T-helper 1 cell (primary cell): ENCODE measurements around the gene METTL9.
"Not testable (repeated sequence)": the region's sequence is repeated elsewhere in the genome, so short reads cannot be mapped to it uniquely, and the experiment has no call there.

ENCODE experiments used
- DNase-seq, 5 donors: peaks; one replicate each; pipeline ENCODE4 v3.0.0-alpha.2; 2012 to 2020

The METTL9 gene

DNA sequence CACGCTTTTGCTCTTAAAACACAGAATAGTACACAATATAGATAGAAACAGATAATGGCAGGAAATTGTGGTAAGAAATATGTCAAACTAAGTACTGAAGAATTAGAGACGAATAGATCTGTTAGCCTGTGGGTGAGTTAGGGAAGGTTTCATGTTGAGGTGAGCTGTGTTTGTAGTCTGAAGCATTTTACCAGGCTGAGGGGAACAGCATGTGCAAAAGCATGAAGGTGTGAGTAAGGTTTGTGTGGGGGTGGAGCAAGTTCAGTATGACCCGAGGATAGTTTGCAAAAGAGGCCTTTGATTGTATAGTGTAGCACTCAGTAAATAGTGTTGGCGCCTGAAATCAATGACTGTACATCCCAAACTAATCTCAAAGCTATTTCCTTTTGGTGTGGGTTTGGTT lies 39.2 kb downstream of the METTL9 start:
- peak in 1 of 5 donors; percentile 30 for DNase-seq

DNA sequence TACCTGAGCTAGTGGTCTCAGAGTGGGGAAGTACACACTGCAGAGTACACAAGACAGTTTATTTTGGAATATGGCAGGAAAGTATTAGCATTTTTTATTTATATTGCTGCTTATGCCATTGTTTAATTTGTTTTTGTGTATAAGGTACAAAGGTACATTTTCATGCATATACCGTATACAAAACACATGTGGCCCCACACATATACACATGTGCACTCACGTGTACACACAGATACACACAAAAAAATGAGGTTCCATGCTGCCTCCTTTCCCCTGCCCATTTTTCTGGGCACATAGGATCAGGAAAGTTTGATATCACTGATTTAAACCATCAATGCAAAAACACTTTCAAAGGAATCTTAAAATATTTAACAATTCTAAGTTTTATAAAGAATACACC lies 40.1 kb downstream of the METTL9 start:
- no peak for DNase-seq

DNA sequence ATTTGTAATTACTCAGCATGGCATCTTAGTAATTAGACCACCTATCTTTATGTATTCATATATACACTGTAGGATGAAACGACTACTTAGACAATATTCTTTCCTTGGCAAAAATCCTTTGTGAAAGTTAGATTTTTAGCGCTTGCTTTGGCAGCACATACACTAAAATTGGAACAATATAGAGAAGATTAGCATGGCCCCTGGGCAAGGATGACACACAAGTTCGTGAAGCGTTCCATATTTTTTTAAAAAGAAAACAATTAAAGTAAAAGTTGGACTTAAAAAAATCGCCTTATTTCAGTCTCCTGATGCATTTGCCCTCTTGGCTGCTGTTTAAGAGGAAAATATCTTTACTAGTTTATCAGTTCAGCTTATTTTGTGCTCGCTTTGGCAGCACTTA lies 42.5 kb downstream of the METTL9 start:
- no peak for DNase-seq

DNA sequence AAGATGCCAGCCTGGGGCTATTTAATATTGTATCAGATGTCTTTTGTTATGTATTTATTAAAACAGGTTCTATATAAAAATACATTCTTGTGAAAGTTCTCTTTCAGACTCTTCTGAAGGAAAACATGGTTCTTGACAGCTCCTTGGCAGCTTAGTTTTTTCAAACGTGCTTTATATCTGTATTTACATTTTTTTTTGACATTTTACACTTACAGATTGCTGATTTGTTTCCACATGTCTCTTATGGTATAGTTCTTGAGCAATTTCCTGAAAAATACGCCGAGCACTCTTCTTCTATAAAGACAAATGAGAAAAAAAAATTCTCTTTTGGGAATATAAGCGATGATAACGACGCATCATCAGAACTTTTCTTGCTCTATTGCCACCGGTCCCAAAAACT lies 43.5 kb downstream of the METTL9 start:
- no peak for DNase-seq

DNA sequence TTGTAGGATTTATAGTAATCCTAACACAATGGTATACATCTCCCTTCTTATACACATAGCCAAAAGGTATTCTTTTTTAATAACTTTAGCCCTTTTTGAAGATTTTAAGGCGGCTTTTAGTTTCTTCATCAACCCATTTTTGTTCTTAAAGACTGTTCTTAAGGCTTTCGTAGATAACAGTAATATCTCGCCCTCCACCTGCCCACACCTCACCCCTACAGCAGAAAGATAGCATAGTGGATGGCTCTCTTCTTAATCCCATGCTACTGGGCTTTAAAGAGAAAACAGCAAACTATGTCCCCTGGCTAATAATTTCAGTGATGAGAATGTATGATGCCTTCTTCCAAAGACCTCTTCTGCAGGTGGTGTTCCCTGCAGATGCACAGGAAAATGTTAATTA lies 44.4 kb downstream of the METTL9 start:
- no peak for DNase-seq

DNA sequence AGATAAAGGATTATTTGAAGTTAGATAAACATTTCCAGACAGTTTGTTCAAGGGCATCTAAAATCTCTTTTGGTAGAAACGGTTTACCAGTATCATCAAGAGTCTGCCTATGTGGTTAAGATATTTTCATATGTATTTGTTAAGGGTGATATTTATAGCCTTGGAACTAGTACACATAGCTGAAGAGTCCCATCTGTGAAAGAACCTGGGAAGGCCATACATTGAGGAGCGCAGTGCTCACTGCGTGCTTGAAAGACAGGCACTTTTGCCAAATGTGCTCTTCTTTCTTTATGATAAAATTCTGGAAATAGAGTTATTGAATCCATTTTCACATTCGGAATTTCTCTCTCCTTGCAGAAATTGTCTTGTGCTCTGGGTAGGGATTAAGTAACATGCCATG lies 45.3 kb downstream of the METTL9 start:
- no peak for DNase-seq

DNA sequence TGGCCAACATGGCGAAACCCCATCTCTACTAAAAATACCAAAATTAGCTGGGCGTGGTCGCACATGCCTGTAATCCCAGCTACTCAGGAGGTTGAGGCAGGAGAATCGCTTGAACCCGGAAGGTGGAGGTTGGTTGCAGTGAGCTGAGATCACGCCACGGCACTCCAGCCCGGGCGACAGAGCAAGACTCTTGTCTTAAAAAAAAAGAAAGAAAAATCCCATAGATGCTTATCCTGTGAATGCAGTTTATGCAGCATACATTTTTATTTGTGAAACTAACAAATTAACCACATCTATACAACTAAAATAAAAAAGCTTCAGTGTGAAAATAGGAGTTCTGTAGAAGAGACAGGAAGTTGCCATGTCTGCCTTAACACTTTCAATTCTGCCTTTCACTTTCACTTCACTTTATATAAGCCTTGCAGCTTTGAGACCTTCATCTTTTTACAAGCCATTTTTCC lies 45.9 kb downstream of the METTL9 start:
- peak in 1 of 5 donors; percentile 75 for DNase-seq

DNA sequence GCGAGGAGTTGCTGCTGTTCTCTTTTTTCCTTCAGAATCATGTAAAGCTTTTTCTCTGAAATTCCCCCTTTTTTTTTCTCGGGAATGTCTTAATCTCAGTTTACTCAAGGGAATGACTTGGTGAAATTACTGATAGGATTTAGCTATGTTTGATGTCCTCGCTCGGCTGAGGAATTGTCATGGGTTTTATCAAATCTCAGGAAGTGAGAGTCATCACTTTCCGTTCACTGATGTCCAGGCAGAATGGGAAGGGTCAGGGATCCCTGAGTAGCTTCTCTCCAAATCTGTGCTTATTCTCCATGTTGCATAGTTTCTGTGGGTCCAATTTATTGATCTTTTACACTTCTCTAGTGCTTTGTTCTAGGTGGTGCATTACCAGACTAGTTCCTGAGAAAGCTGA lies 46.7 kb downstream of the METTL9 start:
- DNase-seq, result no peak

DNA sequence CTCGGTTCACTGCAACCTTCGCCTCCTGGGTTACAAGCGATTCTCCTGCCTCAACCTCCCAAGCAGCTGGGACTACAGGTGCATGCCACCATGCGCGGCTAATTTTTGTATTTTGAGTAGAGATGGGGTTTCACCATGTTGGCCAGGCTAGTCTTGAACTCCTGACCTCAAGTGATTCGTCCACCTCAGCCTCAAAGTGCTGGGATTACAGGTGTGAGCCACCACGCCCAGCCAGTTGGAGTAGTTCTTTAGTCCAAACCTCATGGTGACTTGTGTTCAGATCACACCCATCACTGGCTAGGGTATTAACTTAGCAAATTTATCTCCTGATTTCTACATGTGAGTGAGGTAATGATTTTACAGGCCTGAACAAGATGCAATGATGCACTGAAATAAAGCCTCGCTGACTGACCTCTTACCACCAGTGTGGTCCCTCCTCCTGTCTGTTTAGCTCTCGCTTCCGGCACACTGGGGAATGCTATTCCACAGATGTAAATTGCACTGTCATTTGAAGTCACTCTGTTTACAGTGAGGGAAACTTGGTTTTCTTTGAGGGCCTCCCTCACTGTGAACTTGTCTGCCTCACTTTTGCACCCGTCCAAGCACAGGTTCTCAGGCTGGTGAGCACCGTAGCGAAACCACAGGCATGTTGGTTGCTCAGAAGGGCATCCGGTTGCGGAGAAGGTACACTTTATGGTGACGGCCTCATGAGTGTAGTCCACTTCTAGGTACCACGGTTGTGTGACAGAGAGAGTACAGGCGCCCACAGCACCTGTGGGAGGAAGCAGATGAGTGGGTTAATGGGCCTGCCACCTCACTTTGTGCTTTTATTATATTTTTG lies 47.6 kb downstream of the METTL9 start:
- peak; percentile 20 to 91 (median 45) for DNase-seq

DNA sequence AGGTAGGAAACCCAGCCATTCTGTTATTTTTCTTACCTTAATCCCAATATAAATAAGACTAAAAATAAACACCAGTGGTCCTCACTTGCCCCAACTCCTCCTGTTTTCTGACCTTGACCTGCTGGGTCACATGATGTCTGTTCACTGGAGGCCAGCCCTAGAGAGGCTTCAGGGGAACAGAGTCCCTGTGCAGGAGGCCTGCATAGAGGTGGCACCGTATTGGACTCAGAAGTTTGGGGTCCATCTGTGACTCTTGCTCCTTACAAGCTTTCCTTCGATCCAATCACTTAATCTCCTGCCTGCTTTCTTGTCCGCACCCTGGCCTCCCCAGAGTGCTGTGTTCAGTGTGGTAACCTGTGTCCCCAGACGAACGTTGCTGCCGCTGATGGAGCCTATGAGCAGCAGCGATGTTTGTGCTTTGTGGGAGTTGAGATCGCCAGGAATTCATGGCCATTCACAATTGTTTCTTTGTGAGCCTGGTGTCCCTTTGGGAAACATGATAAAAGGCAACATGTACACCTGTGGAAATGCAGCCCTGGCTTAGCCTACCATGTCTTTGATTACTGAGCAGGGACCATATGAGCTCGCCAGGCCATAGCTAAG lies 48.3 kb downstream of the METTL9 start:
- DNase-seq, result no peak

DNA sequence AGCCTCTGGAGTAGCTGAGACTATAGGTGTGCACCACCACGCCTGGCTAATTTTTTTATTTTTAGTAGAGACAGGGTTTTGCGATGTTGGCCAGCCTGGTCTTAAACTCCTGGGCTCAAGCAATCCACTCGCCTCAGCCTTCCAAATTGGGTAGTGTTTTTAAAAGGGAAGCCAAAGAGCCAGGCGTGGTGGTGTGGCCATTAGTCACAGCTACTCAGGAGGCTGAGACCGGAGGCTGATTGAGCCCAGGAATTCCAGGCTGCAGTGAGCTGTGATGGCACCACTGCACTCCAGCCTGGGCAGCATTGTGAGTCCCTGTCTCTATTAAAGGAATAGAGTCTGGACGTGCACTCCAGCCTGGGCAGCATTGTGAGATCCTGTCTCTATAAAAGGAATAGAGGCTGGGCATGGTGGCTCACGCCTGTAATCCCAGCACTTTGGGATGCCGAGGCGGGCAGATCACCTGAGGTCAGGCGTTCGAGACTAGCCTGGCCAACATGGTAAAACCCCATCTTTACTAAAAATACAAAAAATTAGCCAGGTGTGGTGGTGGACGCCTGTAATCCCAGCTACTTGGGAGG lies 50.5 kb downstream of the METTL9 start:
- DNase-seq, result not testable (repeated sequence)

DNA sequence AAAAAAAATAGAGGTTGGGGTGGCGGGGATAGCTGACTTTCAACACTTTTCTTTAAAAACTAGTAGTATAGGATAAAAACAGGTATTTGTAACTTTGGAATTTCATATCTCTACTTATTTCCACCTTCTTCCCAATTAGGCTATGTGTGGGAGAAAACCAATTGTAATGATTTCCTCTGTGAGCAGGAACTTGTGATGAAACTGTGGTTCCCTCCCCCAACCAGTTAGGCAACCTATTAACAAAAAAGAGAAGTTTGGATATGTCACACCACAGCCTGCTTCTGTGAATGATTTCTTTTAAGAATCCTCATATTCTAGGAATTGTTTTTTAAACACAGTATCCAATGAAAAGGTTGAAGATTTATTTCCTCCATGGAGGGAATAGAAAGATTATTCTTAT lies 51.1 kb downstream of the METTL9 start:
- DNase-seq, result no peak

DNA sequence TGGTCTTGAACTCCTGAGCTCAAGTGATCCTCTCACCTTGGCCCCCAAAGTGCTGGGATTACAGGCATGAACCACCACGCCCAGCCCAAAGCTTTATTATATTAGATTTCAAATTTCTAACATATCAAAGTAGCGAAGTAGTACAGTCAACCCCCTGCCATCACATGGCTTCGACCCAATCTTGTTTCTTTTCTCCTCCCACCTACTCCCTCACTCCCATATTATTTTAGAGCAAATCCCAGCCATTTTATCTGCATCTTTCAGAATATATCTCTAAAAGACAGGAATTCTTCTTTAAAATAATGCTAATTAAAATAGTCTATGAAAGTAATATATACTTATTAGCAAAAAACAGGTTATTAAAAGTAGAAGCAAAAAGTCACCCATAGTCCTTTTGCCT lies 52.1 kb downstream of the METTL9 start:
- DNase-seq, result no peak

DNA sequence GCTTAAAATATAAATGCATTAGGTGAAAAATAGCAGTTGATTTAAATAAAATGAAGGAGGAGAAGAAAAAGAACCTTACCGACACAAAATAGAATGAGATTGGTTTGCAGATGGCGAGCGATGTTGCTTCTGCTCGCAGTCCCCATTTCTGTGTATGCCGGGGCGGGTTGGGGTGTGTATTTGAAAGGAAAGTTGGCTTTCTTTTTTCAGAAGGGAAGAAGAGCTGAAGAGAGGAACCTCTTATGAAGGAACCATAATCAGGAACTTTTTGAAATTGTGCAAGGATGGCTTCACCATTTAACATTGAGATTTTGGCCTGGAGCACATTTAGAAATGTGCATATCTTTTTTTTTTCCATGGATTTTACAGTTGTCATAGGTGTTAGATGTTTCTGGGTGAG lies 53.1 kb downstream of the METTL9 start, which contains the start of gene IGSF6:
TSS of gene IGSF6 (minus strand) at position 156 of the 400 bp plus-strand sequence. CDS start at position 146, 10 bp downstream.
- DNase-seq, result no peak

DNA sequence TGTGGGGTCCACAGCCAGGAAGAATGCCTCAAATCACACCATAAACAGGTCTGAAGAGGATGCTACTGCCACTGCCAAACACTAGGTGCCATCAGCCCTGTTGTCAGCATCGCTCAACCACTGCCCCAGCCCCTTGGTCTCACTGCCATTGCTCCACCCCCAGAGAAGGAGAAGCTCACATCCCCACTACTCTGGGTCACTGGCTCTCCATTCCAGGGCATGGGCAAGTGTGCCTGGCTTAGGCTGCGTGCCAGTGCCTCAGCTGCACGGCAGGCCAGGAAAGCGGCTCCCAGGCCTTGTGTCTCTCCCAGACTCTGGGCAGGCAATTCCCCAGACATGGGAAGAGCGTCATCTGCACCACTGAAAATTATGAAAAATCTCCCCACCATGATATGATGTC lies 54.2 kb downstream of the METTL9 start:
- DNase-seq, result no peak

DNA sequence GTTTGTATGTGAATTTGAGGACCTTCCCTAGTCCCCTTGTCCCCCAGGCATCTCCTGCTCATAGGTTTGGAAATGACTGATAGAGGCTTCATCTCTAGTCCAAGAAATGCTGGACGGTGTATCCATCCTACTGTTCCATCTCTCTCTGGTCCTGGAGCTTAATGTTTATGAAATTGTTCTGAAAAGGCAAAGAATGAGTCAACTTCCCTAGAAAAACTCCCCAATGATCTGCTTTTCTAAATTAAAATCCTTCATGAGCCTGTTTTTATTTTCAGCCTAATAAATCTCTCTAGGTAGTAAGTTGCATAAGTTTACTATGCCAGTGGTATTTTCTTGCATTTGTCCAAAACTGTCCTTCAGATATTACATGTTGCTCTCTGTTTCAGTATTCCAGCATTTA lies 55.1 kb downstream of the METTL9 start:
- no peak for DNase-seq

DNA sequence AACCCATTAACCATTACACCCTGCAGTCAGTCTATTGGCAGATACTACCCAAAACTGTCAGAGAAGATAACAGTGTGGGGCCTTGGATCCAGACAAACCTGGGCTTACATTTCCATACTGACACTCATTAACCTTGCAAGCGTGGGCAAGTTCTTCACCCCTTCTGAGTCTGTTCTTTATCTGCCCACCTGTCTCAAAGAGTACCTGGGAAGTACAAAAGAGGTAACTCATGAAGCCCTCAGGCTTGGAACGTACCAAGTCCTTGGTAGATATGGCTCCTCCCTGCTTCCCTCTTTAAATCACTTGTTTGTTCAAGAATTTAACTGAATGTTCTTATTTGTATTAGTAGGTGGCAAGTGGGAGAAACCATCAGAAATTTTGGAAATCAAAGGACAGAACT lies 55.5 kb downstream of the METTL9 start:
- DNase-seq, result no peak

DNA sequence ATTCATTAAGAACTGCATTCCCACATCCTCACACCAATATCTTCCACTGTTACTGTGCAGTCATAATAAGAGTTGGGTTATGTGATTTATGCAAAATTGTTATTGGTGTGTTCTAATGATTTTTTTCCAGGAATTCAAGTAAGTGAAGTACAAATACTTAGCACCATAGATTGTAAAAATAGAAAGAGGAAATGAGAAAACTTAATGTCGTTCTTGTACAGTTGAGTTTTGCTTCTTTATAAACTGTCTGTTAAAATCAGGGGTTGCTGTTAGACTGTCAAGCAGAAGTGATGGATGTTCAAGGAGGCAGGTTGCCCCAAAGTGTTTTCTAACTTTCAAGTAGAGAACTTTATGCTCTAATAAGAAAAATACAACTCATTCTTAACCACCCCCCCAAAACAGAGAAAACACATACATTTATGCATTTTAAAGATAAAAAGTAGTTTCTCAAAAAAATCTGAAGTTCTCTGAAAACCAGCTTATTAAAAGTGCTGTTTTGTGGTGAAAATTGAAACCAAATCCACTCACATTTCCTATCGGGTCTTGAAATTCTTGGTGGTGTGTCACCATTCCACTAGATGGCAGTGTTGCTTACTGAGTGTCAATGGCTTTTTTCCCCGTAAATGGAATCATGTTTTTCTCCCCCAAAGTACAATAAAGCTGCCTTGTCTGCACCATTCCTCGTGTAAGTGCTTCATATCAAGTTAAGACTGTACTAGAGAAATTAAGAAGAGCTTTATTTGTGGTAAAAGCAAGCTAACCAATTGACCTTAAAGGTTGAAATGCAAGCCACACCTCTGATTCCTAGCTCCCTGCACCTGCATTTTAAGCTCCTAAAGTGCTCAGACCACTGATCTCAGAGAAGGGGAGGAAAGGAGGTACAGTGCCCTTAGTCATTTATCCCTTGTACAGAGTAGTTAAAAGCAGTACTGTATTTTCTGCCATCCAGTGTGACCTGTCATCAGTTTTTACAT lies 57.7 kb downstream of the METTL9 start:
- DNase-seq, result peak in 3 of 5 donors; percentile 14 to 55 (median 29)

DNA sequence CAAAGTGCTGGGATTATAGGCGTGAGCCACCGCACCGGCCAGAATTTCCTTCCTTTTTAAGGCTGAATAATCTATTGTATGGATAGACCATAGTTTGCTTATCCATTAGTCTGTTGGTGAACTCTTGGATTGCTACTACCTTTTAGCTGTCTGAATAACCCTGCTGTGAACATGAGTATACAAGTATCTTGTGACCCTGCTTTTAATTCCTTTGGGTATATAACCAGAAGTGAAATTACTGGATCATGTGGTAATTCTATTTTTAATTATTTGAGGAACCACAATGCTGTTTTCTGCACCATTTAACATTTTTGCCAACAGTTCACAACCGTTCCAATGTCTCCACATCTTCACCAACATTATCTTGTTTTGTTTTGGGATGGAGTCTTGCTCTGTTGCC lies 59.7 kb downstream of the METTL9 start:
- DNase-seq, result no peak

DNA sequence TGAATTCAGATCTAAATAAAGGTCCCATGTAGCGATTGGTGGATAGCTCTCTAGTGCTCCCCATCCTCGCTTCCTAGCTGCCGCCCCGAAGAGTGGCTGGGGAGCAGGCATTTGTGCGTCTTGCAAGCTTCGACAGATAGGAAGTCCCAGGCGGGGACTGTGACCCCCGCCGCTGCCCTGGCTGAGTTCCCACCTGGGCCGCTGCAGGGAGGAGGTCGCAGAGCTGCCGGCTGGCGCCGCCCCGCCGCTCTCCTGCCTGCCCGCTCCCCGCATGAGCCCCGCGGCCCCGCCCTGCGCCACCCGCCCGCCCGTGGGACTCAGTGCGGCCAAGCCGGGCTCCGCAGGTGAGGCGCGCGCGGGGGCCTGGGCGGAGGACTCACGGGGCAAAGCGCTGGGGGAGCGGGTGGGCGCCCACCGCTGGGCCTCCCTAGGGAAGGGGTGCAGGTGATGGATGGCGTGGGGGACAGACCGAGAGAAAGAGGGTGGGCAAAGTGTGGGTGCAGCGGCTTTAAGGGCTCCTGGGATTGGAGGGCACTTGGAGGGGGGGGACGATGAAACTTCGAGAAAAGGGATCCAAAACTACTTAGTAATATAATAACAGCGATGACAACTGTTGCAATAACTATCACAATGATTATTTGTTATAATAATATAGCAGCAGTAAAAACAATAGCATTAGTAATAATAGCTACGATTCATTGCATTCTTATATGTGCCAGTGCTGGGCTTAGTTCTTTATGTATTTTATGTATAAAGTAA lies 64.7 kb downstream of the METTL9 start, which contains the start of gene OTOA:
TSS of gene OTOA (plus strand) at position 80 of the 759 bp plus-strand sequence. CDS start 14,547 bp downstream, outside the sequence.
- DNase-seq, result peak in 3 of 5 donors; percentile 16 to 27 (median 21)

DNA sequence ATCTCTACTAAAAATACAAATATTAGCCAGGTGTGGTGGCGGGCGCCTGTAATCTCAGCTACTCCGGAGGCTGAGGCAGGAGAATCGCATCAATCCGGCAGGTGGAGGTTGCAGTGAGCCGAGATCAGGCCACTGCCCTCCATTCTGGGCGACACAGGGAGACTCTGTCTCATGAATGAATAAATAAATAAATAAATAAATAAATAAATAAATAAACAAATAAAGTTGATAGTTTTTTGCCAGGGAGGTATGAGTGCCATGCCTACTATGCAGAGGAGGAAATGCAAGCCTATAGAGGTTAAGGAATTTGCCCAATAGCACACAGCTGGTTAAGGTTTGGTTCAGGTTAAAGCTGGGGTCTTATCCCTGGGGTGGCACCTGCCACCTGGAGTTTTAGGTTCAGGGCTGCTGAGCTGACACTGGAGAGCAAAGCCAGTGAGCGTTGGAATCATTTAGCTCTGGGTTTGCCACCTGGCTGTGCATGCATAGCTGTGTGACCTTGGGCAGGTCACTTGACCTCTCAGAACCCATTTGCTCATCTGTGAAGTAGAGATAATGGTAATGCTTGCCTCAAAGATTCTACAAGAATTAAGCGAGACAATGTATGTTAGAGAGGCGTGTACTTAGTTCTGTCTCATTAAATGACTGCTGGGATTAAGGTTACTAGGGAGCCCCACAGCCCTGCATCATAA lies 65.6 kb downstream of the METTL9 start:
- no peak for DNase-seq
